CD4-positive, alpha-beta T cell treated with Interleukin-15 for 4 hours (primary cell): Measurements from ENCODE around the gene CSRNP3.

Experiments used
- DNase-seq: peaks from one replicate; pipeline ENCODE4 v3.0.0-alpha.2; 2020; ENCODE audit warnings: low spot score

The CSRNP3 gene

DNA sequence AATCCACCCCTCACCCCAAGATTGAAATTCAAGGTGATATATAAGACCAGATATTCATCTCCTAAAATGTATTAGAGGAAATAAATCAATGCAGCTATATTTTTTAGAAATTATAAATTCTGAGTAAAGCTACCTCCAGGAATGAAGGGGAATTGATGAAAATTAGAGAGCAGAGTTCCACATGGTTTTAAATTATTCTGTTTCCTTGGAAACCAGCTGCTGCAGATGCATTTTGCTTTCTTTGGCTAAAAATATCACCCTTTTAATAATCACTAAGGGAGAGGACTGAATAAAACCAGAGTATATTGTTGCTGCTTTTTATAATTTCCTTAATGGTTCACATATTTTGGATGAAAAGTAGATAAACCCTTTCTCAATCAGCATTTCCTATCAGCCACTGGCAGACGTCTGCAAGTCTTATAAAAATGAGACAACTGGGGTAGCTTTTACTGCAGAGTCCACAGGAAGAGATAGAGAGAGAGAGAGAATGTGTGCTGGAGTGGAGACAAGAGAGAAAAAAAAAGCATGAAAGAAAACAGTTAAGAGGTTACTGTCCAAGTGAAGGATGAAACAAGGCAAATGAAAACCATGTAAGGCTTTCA, 2.0 kb downstream of the CSRNP3 start:
- DNase-seq = no peak

DNA sequence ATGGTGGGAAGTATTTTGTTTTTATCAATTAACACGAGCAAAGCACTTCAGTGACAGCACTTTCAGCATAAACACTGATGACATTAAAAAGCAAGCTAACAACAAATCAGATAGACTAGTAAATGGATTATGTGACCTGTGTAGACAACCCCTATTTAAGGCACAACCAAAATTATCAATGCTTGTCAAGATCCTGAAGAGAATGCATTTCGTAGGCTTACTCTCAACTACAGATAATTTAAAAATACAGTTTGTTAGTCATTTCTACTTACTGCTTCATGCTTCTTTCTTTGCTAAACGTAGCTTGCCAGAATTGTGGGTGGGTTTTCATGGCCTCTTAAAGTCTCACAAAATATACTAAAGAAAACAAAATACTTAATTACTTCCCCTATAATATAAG, 3.4 kb downstream of the CSRNP3 start:
- no peak for DNase-seq

DNA sequence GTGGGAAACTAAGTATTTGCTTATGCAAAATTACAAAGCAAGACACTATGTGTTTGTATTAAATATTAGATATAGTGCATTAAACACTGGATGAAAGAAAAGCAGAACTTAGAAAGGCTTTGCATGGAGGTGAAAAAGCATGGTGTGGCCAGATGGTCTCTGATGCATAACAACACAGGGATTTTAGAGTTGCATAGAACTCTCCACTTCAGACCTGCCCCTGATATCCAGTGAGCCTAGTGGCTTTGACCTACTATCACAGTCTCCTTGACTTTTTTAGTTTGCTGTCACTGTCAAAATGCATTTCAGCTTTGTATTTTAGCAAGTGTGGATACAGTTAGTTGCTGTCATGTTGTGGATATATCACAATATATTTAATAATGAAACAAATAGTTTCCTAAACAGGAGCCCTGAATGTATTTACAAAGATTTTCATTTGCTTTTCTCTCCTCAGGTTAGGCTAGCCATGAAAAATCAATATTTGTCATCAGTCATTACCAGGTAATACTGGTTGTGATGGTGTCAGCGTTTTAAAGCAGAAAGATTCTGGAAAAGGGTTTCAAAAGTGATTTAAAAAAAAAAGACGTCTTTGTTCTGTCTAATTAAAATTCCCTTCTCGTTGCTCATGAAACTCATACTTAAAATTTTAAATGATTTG, 5.2 kb downstream of the CSRNP3 start:
- DNase-seq = no peak

GRCh38 chr2:165475277-165476004, 5.9 kb downstream of the CSRNP3 start:
- DNase-seq = no peak

DNA sequence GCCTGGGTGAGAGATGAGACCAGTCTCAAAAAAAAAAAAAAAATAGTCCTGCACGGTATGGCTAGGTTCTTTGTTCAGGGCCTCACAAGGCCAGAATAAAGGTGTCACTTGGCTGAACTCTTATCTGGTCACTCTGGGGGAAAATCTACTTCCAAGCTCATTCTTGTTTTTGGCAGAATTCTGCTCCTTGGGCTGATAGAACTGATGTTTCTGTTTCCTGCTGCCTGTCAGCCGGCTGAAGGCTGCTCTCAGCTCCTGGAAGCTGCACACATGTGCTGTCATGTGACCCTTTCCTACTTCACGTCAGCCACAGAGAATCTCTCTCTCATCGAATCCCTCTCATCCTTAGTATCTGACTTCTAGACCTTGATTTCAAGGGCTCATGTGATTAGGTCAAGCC, 10.4 kb downstream of the CSRNP3 start:
- DNase-seq = no peak

- DNase-seq = no peak
Measured at GRCh38 chr2:165494573-165494972, 25.1 kb downstream of the CSRNP3 start.

- DNase-seq = no peak
Measured at GRCh38 chr2:165497659-165498317, 28.3 kb downstream of the CSRNP3 start.

DNA sequence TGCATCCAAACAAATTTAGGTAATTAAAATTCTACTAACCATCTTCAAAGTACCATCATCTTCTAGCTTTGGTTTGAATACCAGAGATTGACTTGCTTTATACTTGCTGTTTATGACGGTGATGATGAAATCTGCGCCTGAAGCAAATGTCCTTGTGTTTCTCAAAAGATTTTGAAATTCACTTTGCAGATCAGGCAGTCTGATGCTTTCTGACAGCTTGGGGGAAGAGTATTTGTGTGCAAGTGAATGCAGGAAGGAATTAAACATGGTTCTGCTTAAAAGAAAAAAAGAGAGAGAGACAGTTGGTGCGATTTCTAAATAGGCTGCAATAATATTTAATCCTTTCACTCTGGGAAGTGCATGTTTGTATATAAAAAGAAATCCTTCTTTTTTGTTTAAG, 29.6 kb downstream of the CSRNP3 start:
- no peak for DNase-seq

GRCh38 chr2:165500001-165500400, 30.5 kb downstream of the CSRNP3 start:
- no peak for DNase-seq

DNA sequence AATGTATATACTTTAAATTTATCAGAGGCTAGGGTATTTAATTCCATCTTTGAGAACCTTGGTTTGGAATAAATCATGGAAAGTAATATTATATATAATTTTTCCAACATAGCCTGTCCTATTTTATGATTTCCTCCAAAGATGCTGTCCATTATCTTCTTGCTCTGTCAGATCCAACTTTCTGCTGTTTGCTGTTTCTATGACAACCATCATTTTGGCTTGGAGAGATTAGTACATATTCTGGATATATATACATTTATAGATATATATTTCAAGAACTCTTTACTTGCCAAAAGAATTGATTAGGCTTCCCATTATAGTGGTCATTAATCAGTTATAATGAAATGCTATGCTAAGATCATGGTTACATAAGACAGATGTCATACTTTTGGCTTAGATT, 31.3 kb downstream of the CSRNP3 start:
- no peak for DNase-seq

- DNase-seq = no peak
Measured at GRCh38 chr2:165505514-165505913, 36.0 kb downstream of the CSRNP3 start.

GRCh38 chr2:165508927-165509326, 39.4 kb downstream of the CSRNP3 start:
- DNase-seq = no peak

- DNase-seq = no peak
Measured at GRCh38 chr2:165513479-165513878, 44.0 kb downstream of the CSRNP3 start.

- no peak for DNase-seq
Measured at GRCh38 chr2:165518611-165519010, 49.1 kb downstream of the CSRNP3 start.

- DNase-seq = no peak
Measured at GRCh38 chr2:165522719-165523118, 53.2 kb downstream of the CSRNP3 start.

- DNase-seq = no peak
Measured at GRCh38 chr2:165524720-165525119, 55.2 kb downstream of the CSRNP3 start.

- no peak for DNase-seq
Measured at GRCh38 chr2:165528691-165529090, 59.2 kb downstream of the CSRNP3 start.

DNA sequence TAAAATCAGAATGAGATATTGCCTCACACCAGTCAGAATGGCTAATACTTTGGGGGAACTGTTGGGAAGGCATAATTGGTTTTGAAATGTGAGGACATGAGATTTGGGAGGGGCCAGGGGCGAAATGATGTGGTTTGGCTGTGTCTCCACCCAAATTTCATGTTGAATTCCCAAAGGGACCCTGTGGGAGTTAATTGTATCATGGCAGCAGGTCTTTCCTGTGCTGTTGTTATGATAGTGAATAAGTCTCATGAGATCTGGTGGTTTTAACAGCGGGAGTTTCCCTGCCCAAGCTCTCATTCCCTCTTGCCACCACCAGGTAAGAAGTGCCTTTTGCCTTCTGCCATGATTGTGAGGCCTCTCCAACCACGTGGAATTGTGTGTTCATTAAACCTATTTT, 59.6 kb downstream of the CSRNP3 start:
- no peak for DNase-seq

GRCh38 chr2:165533331-165533730, 63.8 kb downstream of the CSRNP3 start:
- no peak for DNase-seq

DNA sequence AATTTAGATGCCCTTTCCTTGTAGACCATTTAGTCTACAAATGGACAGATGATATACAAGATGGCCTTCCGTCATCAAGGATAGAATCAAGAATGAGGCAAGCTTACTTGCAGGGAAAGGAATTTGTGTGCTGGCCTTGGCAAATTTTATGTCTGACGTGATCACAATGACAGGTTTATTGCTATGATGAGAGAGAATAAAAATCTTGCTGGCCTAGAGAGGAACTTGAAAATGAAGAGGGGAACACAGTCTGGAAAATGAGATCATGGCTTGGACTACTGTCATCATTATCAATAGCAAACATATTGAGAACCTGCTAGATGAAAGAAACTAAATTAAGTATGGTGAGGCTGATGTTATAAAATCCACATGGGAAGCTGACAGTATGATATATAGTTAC, 66.0 kb downstream of the CSRNP3 start:
- no peak for DNase-seq

GRCh38 chr2:165536851-165537499, 67.5 kb downstream of the CSRNP3 start:
- no peak for DNase-seq

- DNase-seq = no peak
Measured at GRCh38 chr2:165539985-165540384, 70.5 kb downstream of the CSRNP3 start.
